H9 (cell line): ENCODE data around the gene CLEC16A. TPM values are rescaled to one million over a fixed set of nuclear protein-coding genes. Genes with fewer than 3 reads are reported as not detected.

Experiments
- DNase-seq: peaks from one replicate; pipeline ENCODE4 v3.0.0-alpha.2; 2017
- H2AFZ ChIP-seq: one replicate; pipeline ENCODE4 v1.6.1; 2013; ENCODE audit warnings: mild to moderate bottlenecking, low read length, control low read depth, moderate library complexity
- H2AK5ac ChIP-seq: 2 replicates; pipeline ENCODE4 v1.6.1; 2013; ENCODE audit warnings: low read length, control low read depth, mixed read lengths; ENCODE audit not compliant: insufficient read length
- H2BK120ac ChIP-seq: one replicate; pipeline ENCODE4 v1.6.1; 2013; ENCODE audit warnings: low read depth, mild to moderate bottlenecking, low read length, control low read depth, inconsistent platforms; ENCODE audit not compliant: poor library complexity, severe bottlenecking
- H2BK12ac ChIP-seq: 2 replicates; pipeline ENCODE4 v1.6.1; 2013; ENCODE audit warnings: low read length, control low read depth, mixed read lengths, low read depth; ENCODE audit not compliant: insufficient read length
- H2BK15ac ChIP-seq: 2 replicates; pipeline ENCODE4 v1.6.1; 2013; ENCODE audit warnings: low read depth, low read length, control low read depth
- H2BK20ac ChIP-seq: one replicate; pipeline ENCODE4 v1.6.1; 2013; ENCODE audit warnings: low read depth, mild to moderate bottlenecking, low read length, control low read depth, inconsistent platforms; ENCODE audit not compliant: poor library complexity, severe bottlenecking
- H2BK5ac ChIP-seq: 2 replicates; pipeline ENCODE4 v1.6.1; 2013; ENCODE audit warnings: low read length, control low read depth, mixed read lengths; ENCODE audit not compliant: insufficient read length
- H3K14ac ChIP-seq: 2 replicates; pipeline ENCODE4 v1.6.1; 2013; ENCODE audit warnings: low read length, control low read depth; ENCODE audit not compliant: insufficient read depth
- H3K18ac ChIP-seq: 2 replicates; pipeline ENCODE4 v1.6.1; 2013; ENCODE audit warnings: low read depth, mild to moderate bottlenecking, mixed read lengths, low read length, control low read depth; ENCODE audit not compliant: insufficient read length
- H3K23ac ChIP-seq: 2 replicates; pipeline ENCODE4 v1.6.1; 2013; ENCODE audit warnings: low read length, control low read depth, mixed read lengths, low read depth; ENCODE audit not compliant: insufficient read length
- H3K23me2 ChIP-seq: 2 replicates; pipeline ENCODE4 v1.6.1; 2013; ENCODE audit warnings: low read depth, mild to moderate bottlenecking, mixed read lengths, low read length, control low read depth; ENCODE audit not compliant: insufficient read length, poor library complexity, severe bottlenecking
- H3K27ac ChIP-seq: 2 replicates; pipeline ENCODE4 v1.5.1; 2013; ENCODE audit warnings: low read length, control low read depth, mixed read lengths, low read depth; ENCODE audit not compliant: insufficient read length
- H3K27me3 ChIP-seq: 2 replicates; pipeline ENCODE4 v1.6.1; 2013; ENCODE audit warnings: low read length, control low read depth, inconsistent platforms; ENCODE audit not compliant: insufficient read depth
- H3K4ac ChIP-seq: 2 replicates; pipeline ENCODE4 v1.6.1; 2013; ENCODE audit warnings: low read depth, mild to moderate bottlenecking, control low read depth, inconsistent platforms, low read length, moderate library complexity
- H3K4me1 ChIP-seq: 2 replicates; pipeline ENCODE4 v1.6.1; 2013; ENCODE audit warnings: low read length, control low read depth, inconsistent platforms; ENCODE audit not compliant: insufficient read depth
- H3K4me2 ChIP-seq: 2 replicates; pipeline ENCODE4 v1.6.1; 2013; ENCODE audit warnings: low read length, control low read depth, mixed read lengths; ENCODE audit not compliant: insufficient read length, insufficient read depth
- H3K56ac ChIP-seq: 2 replicates; pipeline ENCODE4 v1.6.1; 2013; ENCODE audit warnings: low read depth, mild to moderate bottlenecking, mixed read lengths, low read length, control low read depth; ENCODE audit not compliant: insufficient read length
- H3K79me1 ChIP-seq: 2 replicates; pipeline ENCODE4 v1.6.1; 2013; ENCODE audit warnings: low read depth, mild to moderate bottlenecking, moderate library complexity, low read length, control low read depth, inconsistent platforms; ENCODE audit not compliant: insufficient read depth, poor library complexity, severe bottlenecking
- H3K79me2 ChIP-seq: 2 replicates; pipeline ENCODE4 v1.6.1; 2013; ENCODE audit warnings: low read length, control low read depth, inconsistent platforms; ENCODE audit not compliant: insufficient read depth
- H3K9ac ChIP-seq: 2 replicates; pipeline ENCODE4 v1.6.1; 2013; ENCODE audit warnings: low read length, control low read depth, mixed read lengths; ENCODE audit not compliant: insufficient read length; ENCODE audit errors: extremely low read depth
- H3K9me3 ChIP-seq: one replicate; pipeline ENCODE4 v1.6.1; 2013; ENCODE audit warnings: low read depth, low read length, inconsistent platforms; ENCODE audit not compliant: control insufficient read depth
- H3T11ph ChIP-seq: one replicate; pipeline ENCODE4 v1.6.1; 2013; ENCODE audit warnings: mild to moderate bottlenecking, low read length, control low read depth, inconsistent platforms
- H4K20me1 ChIP-seq: one replicate; pipeline ENCODE4 v1.6.1; 2013; ENCODE audit not compliant: control insufficient read depth, insufficient read length, insufficient read depth
- H4K5ac ChIP-seq: 2 replicates; pipeline ENCODE4 v1.6.1; 2013; ENCODE audit warnings: low read depth, mild to moderate bottlenecking, mixed read lengths, low read length, control low read depth; ENCODE audit not compliant: insufficient read length
- H4K8ac ChIP-seq: replicated peaks from 2 replicates; pipeline ENCODE4 v1.6.1; 2013; ENCODE audit warnings: low read length, control low read depth, mixed read lengths, low read depth; ENCODE audit not compliant: insufficient read length
- H4K91ac ChIP-seq: 2 replicates; pipeline ENCODE4 v1.6.1; 2013; ENCODE audit warnings: low read depth, mild to moderate bottlenecking, moderate library complexity, mixed read lengths, low read length, control low read depth; ENCODE audit not compliant: insufficient read length
- H3K27ac Mint-ChIP-seq, 3 experiments: 2 replicates in 2 of 3; 3 replicates in 1 of 3; pipeline ENCODE4 v1.8.0; 2020 to 2021; ENCODE audit warnings: mixed read lengths in 3 of 3, mild to moderate bottlenecking in 1 of 3, moderate library complexity in 1 of 3
- H3K27me3 Mint-ChIP-seq: 2 replicates; pipeline ENCODE4 v1.8.0; 2021; ENCODE audit warnings: low read depth, mild to moderate bottlenecking, moderate library complexity, mixed read lengths
- H3K36me3 Mint-ChIP-seq, 3 experiments: 2 replicates in 2 of 3; 3 replicates in 1 of 3; pipeline ENCODE4 v1.8.0; 2020 to 2021; ENCODE audit warnings: low read depth in 3 of 3, mixed read lengths in 3 of 3; ENCODE audit not compliant: insufficient read depth in 1 of 3
- H3K4me1 Mint-ChIP-seq, 2 experiments: 2 replicates each; pipeline ENCODE4 v1.8.0; 2020; ENCODE audit warnings: mixed read lengths in 2 of 2
- H3K4me3 Mint-ChIP-seq, 2 experiments: 2 replicates in 1 of 2; 3 replicates in 1 of 2; pipeline ENCODE4 v1.8.0; 2020 to 2021; ENCODE audit warnings: mild to moderate bottlenecking in 2 of 2, mixed read lengths in 2 of 2, moderate library complexity in 1 of 2
- H3K9me3 Mint-ChIP-seq, 2 experiments: 2 replicates in 1 of 2; 3 replicates in 1 of 2; pipeline ENCODE4 v1.8.0; 2020; ENCODE audit warnings: mild to moderate bottlenecking in 2 of 2, mixed read lengths in 2 of 2, moderate library complexity in 1 of 2
- WGBS: extraction: QIAGEN DNeasy Blood & Tissue Kit; methylation state at CpG from one replicate; pipeline ENCODE4 v1.1.7; 2013; ENCODE audit warnings: missing lambda C conversion rate, low lambda C conversion rate, mixed read lengths; ENCODE audit not compliant: insufficient read length; ENCODE audit errors: extremely low coverage; 5-methylcytosine and 5-hydroxymethylcytosine counted together
- total RNA-seq: library from RNA; stranded (reverse); gene quantifications from 2 replicates; pipeline ENCODE4 v1.2.1, GENCODE V29; 2021
- TF ChIP-seq, protein P1 (sequence below): fragments of 200-600 bp; sonication (generic); conservative IDR thresholded peaks from 3 replicates; pipeline ENCODE4 v1.8.0; 2021; ENCODE audit warnings: antibody characterized with exemption, mild to moderate bottlenecking

Gene CLEC16A
- total RNA-seq, 1 experiment from 2014 or later: 15.2 TPM

DNA sequence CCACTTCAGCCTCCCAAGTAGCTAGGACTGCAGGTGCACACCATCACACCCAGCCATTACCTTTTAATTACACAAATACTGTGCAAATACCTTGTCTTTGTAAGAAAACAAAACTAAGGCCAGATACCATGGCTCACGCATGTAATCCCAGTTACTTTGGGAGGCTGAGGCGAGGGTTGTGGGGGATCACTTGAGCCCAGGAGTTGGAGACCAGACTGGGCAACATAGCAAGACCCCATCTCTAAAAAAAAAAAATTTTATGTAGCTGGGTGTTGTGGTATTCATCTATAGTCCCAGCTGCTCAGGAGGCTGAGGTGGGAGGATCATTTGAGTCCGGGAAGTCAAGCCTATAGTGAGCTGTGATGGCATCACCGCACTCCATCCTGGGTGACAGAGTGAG, 151.6 kb downstream of the CLEC16A start:
- Histone ChIP-seq H4K20me1 (peaks cover 2% of the 10 kb centered on the region), H3K14ac (no peak overlapping the region), H2BK15ac (no peak overlapping the region), H2BK20ac (no peak overlapping the region), H2BK5ac (no peak overlapping the region), H2AK5ac (no peak overlapping the region), H3K23ac (no peak overlapping the region), H3K79me1 (no peaks in the 10 kb centered on the region), H3T11ph (no peak overlapping the region), H3K4ac (no peak overlapping the region), H2BK12ac (no peak overlapping the region), H3K9ac (no peak overlapping the region), H3K27me3 (no peaks in the 10 kb centered on the region), H2BK120ac (no peak overlapping the region), H3K18ac (no peak overlapping the region), H4K91ac (no peak overlapping the region), H3K27ac (no peak overlapping the region), H3K4me2 (no peak overlapping the region), H3K4me1 (no peaks in the 10 kb centered on the region; the same call in 1 of the 2 replicates), H3K9me3 (no peaks in the 10 kb centered on the region), H3K56ac (no peak overlapping the region), H3K79me2 (no peaks in the 10 kb centered on the region), H4K8ac (no peak overlapping the region), H2AFZ (no peak overlapping the region), H3K23me2 (no peaks in the 10 kb centered on the region), H4K5ac (no peak overlapping the region)
- WGBS: no CpG with 5 or more reads among the region's 4 CpGs
- Mint-ChIP-seq H3K4me3 (no peak overlapping the region), H3K36me3 (peaks cover 0 to 3% (median 0%) of the 10 kb centered on the region in 3 experiments; a peak in 1 of 7 replicates), H3K27ac (no peak overlapping the region), H3K9me3 (no peaks in the 10 kb centered on the region), H3K27me3 (no peaks in the 10 kb centered on the region), H3K4me1 (peaks cover 10 to 21% of the 10 kb centered on the region in 2 experiments)
- TF ChIP-seq, protein P1, sequence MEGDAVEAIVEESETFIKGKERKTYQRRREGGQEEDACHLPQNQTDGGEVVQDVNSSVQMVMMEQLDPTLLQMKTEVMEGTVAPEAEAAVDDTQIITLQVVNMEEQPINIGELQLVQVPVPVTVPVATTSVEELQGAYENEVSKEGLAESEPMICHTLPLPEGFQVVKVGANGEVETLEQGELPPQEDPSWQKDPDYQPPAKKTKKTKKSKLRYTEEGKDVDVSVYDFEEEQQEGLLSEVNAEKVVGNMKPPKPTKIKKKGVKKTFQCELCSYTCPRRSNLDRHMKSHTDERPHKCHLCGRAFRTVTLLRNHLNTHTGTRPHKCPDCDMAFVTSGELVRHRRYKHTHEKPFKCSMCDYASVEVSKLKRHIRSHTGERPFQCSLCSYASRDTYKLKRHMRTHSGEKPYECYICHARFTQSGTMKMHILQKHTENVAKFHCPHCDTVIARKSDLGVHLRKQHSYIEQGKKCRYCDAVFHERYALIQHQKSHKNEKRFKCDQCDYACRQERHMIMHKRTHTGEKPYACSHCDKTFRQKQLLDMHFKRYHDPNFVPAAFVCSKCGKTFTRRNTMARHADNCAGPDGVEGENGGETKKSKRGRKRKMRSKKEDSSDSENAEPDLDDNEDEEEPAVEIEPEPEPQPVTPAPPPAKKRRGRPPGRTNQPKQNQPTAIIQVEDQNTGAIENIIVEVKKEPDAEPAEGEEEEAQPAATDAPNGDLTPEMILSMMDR: no peak
- no peak for DNase-seq
